GM18499 (cell line): Measurements from ENCODE around the gene B4GALNT4.
"Not testable (repeated sequence)": the region's sequence is repeated elsewhere in the genome, so short reads cannot be mapped to it uniquely, and the experiment has no call there.

ENCODE experiments used
- ATAC-seq: cut with Tn5 transposase; IDR thresholded peaks from one replicate; pipeline ENCODE4 v1.9.1; 2021; ENCODE audit warnings: moderate number of reproducible peaks; ENCODE audit not compliant: insufficient read depth, unreplicated experiment

B4GALNT4 gene

DNA sequence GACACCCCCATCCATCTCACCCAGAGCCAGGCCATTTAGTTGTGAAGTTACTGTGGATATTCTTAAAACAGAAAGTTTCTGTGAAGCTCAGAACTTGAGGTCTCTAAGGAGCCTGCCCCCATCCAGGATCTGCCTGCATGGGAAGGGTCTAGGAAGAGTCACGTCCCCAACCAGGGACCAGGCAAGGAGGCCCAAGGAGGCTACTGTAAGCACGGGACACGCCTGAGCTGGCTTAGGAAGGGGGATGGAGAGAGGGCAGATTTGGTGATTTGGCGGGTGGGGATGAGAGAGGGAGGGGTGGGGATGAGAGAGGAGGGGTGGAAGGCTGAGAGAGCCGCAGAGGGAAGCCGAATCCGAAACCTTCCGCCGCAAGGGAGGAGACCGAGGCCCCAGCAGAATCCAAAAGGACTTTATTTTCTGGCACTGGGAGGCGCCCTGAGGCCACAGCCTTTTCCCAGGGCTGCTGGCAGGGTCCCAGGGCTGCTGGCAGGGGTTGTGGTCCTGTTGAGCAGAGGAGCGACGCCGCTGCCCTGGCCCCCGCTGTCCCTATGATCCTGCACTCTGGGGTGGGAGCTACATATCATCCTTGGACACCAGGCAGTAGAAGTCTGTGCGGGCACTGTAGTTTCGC, 36.1 kb downstream of the B4GALNT4 start:
- ATAC-seq: no peak

- ATAC-seq: no peak
These were observed 36.9 kb downstream of the B4GALNT4 start for GRCh38 chr11:405954-406795.

DNA sequence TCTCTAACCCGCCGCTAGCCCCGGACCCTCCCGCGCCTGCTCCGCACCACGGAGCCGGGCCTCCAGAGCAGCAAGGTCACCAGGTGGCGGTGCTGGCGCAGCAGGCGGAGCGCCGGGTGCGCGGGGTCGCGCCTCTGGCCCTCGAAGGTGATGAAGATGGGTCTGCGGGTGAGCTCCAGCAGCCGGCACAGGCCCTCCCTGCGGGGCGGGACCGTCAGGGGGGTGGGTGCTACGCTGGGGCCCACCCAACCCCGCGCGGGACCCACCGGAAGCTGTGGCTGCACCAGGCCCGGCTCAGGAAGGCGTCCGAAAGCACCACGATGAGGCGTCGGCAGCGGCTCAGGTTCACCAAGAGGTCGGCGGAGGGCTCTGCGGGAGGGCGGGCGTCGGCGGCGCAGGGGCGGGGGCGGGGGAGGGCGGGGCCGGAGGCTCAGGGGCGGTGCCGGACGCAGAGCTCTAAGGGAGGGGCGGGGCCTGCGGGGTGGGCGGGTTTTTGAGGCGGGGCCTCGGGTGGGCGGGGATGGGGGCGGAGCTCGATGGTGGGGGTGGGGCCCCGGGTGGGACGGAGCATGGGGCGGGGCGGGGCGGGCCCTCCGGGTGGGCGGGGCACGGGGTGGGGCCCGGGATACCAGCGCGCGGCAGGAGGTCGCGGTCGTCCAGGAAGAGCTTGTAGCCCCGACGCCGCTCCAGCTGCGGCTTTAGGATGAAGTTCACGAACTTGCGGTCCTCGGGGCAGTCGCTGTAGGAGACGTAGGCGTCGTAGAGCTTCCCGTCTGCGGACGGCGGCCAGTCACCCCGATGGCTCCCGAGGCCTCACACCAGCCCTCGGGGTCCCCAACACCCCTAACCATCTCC, 37.7 kb downstream of the B4GALNT4 start:
- ATAC-seq: no peak

- no peak for ATAC-seq
These were observed 38.4 kb downstream of the B4GALNT4 start for GRCh38 chr11:407651-408123.

- ATAC-seq: no peak
These were observed 39.1 kb downstream of the B4GALNT4 start for GRCh38 chr11:408154-409007.

GRCh38 chr11:409008-409599, 39.8 kb downstream of the B4GALNT4 start:
- no peak for ATAC-seq

- no peak for ATAC-seq
These were observed 40.5 kb downstream of the B4GALNT4 start for GRCh38 chr11:409600-410483.

DNA sequence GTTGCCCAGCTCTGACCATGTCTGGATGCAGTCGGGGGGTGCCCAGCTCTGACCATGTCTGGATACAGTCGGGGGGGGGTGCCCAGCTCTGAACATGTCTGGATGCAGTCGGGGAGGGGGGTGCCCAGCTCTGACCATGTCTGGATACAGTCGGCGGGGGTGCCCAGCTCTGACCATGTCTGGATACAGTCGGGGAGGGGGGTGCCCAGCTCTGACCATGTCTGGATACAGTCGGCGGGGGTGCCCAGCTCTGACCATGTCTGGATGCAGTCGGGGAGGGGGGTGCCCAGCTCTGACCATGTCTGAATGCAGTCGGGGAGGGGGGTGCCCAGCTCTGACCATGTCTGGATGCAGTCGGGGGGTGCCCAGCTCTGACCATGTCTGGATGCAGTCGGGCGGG, 41.4 kb downstream of the B4GALNT4 start:
- not testable (repeated sequence) for ATAC-seq

- ATAC-seq: not testable (repeated sequence)
These were observed 42.2 kb downstream of the B4GALNT4 start for GRCh38 chr11:411520-411919.

DNA sequence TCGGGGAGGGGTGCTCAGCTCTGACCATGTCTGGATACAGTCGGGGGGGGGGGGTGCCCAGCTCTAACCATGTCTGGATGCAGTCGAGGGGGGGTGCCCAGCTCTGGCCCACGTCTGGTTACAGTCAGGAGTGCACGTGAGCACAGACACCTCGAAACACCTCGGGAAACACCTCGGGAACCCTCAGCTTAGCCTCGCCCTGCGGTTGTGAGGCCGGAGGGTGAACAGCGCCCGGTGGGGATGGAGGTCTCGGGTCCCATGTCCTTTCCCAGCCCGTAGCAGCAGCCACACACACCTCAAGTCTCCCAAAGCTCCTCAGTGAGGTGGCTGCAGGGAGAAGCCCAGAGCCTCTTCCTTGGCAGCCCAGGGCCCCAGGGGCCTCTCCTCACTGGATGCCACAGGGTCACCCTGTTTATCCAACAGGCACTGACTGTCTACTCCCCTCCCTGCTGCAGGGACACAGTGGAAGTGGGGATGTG, 43.4 kb downstream of the B4GALNT4 start:
- no peak for ATAC-seq

DNA sequence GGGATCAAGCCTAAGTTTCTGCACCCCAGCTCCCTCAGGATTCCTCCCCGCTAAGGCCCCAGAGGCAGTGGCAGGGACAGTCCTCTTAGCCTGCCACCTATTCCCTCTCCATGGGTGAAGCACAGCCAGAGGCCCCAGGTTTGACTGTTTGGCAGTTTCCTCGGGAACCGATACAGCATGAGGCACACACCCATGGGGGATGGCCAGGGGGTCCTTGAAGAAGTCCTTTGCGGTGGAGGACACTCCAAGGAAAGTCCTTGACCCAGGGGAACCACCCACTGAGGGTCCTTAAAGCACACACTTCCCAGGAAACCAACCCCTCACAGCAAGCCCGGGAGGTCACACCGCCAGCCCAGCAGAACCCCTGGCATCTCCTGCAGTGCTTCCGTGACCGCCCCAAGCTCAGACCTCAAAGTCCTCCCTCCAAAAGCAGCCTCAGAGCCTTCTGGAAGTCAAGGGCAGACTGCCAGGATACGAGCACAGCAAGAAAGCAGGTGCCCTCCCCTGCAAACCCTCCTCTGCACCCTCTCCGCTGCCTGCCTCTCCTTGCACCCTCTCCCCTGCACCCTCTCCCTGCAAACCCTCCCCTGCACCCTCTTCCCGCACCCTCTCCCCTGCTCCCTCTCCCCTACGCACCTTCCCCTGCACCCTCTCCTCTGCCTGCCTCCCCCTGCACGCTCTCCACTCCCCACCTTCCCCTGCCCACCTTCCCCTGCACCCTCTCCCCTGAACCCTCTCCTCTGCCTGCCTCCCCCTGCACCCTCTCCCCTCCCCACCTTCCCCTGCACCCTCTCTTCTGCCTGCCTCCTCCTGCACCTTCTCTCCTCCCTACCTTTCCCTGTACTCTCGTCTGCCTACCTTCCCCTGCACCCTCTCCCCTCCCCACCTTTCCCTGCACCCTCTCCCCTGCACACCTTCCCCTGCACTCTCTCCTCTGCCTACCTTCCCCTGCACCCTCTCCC, 44.1 kb downstream of the B4GALNT4 start:
- ATAC-seq: no peak

GRCh38 chr11:414318-414857, 45.1 kb downstream of the B4GALNT4 start:
- ATAC-seq: no peak

DNA sequence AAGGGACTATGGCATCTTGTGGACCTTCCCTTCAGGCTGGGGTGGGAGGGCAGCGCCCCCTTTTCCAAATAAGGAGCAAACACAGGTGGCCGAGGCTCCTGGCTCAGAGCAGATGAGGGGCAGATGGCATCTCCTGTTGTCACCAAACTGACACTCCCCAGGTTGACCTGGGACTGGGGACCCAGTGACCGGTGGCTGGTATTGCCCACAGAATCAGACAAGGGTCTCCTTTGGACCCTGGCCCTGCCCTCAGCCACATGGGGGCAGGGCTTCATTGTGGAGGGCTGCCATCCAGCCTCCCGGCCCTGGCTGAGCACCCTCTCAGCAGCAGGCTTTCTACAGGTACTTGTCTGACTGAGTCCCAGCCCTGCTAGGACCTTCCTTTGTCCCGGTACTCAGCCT, 46.3 kb downstream of the B4GALNT4 start:
- no peak for ATAC-seq

- no peak for ATAC-seq
These were observed 46.9 kb downstream of the B4GALNT4 start for GRCh38 chr11:416051-416756.

- no peak for ATAC-seq
These were observed 47.7 kb downstream of the B4GALNT4 start for GRCh38 chr11:416757-417621.
